ENCODE measurements around the gene MBNL3. TPM values are rescaled to one million over a fixed set of nuclear protein-coding genes. Genes with fewer than 3 reads are reported as not detected.

MBNL3 gene
- total RNA-seq, 1 donor from 2014 or later, result 7.7 TPM

GRCh38 chrX:132470179-132470578 is 18.7 kb downstream of the MBNL3 start:
- no peak overlapping the region for H3K4me3 Mint-ChIP-seq (ENCODE audit: unreplicated experiment)
- no peaks in the 10 kb centered on the region for H3K9me3 Mint-ChIP-seq (ENCODE audit: unreplicated experiment)
- no peak overlapping the region for H3K27ac Mint-ChIP-seq (ENCODE audit: unreplicated experiment)
- H3K27me3 Mint-ChIP-seq (ENCODE audit: unreplicated experiment), result no peaks in the 10 kb centered on the region
- TF ChIP-seq CTCF (IDR thresholded peaks at IDR 0.05), result no peak
- DNase-seq (ENCODE audit: extremely low spot score, unreplicated experiment), result no peak
- H3K36me3 Mint-ChIP-seq (ENCODE audit: unreplicated experiment), result no peaks in the 10 kb centered on the region
- H3K4me1 Mint-ChIP-seq (ENCODE audit: unreplicated experiment), result no peaks in the 10 kb centered on the region

- Mint-ChIP-seq H3K36me3 (ENCODE audit: unreplicated experiment) (no peaks in the 10 kb centered on the region), H3K4me3 (ENCODE audit: unreplicated experiment) (no peak overlapping the region), H3K27me3 (ENCODE audit: unreplicated experiment) (no peaks in the 10 kb centered on the region), H3K9me3 (ENCODE audit: unreplicated experiment) (no peaks in the 10 kb centered on the region), H3K4me1 (ENCODE audit: unreplicated experiment) (no peaks in the 10 kb centered on the region), H3K27ac (ENCODE audit: unreplicated experiment) (no peak overlapping the region)
- no peak for TF ChIP-seq CTCF (IDR thresholded peaks at IDR 0.05)
- no peak for DNase-seq (ENCODE audit: extremely low spot score, unreplicated experiment)
Measured at GRCh38 chrX:132468454-132468853, 20.4 kb downstream of the MBNL3 start.

GRCh38 chrX:132467989-132468388 is 20.8 kb downstream of the MBNL3 start:
- DNase-seq (ENCODE audit: extremely low spot score, unreplicated experiment), result no peak
- H3K27me3 Mint-ChIP-seq (ENCODE audit: unreplicated experiment), result no peaks in the 10 kb centered on the region
- no peak overlapping the region for H3K4me3 Mint-ChIP-seq (ENCODE audit: unreplicated experiment)
- H3K4me1 Mint-ChIP-seq (ENCODE audit: unreplicated experiment), result no peaks in the 10 kb centered on the region
- H3K36me3 Mint-ChIP-seq (ENCODE audit: unreplicated experiment), result no peaks in the 10 kb centered on the region
- no peak for TF ChIP-seq CTCF (IDR thresholded peaks at IDR 0.05)
- H3K9me3 Mint-ChIP-seq (ENCODE audit: unreplicated experiment), result no peaks in the 10 kb centered on the region
- no peak overlapping the region for H3K27ac Mint-ChIP-seq (ENCODE audit: unreplicated experiment)

- no peak for DNase-seq (ENCODE audit: extremely low spot score, unreplicated experiment)
- no peaks in the 10 kb centered on the region for H3K9me3 Mint-ChIP-seq (ENCODE audit: unreplicated experiment)
- H3K4me1 Mint-ChIP-seq (ENCODE audit: unreplicated experiment), result no peaks in the 10 kb centered on the region
- no peak overlapping the region for H3K27ac Mint-ChIP-seq (ENCODE audit: unreplicated experiment)
- no peaks in the 10 kb centered on the region for H3K27me3 Mint-ChIP-seq (ENCODE audit: unreplicated experiment)
- no peak for TF ChIP-seq CTCF (IDR thresholded peaks at IDR 0.05)
- H3K36me3 Mint-ChIP-seq (ENCODE audit: unreplicated experiment), result no peaks in the 10 kb centered on the region
- H3K4me3 Mint-ChIP-seq (ENCODE audit: unreplicated experiment), result no peak overlapping the region
Measured at GRCh38 chrX:132467026-132467425, 21.8 kb downstream of the MBNL3 start.

- Mint-ChIP-seq H3K4me3 (ENCODE audit: unreplicated experiment) (no peak overlapping the region), H3K36me3 (ENCODE audit: unreplicated experiment) (no peaks in the 10 kb centered on the region), H3K27me3 (ENCODE audit: unreplicated experiment) (no peaks in the 10 kb centered on the region), H3K4me1 (ENCODE audit: unreplicated experiment) (no peaks in the 10 kb centered on the region), H3K27ac (ENCODE audit: unreplicated experiment) (no peak overlapping the region), H3K9me3 (ENCODE audit: unreplicated experiment) (peaks cover 4% of the 10 kb centered on the region)
- peak; percentile 45 for TF ChIP-seq CTCF (IDR thresholded peaks at IDR 0.05)
- no peak for DNase-seq (ENCODE audit: extremely low spot score, unreplicated experiment)
Measured at GRCh38 chrX:132463411-132463810, 25.4 kb downstream of the MBNL3 start.

Measured in osteocyte (in vitro differentiated cells).